AG04449 (cell line): ENCODE measurements around the gene BCL2L1.

Source experiments
- CTCF ChIA-PET: fragments of 350-600 bp; formaldehyde crosslinking; extraction: SDS; loops from one replicate; lab custom pipeline; 2021; ENCODE audit warnings: antibody characterized with exemption; lab: Yijun Ruan, JAX
- POLR2A ChIA-PET: fragments of 400-600, 350-600 bp; formaldehyde crosslinking; extraction: SDS; loops from one replicate; lab custom pipeline; 2020; ENCODE audit warnings: antibody characterized with exemption, inconsistent platforms; lab: Yijun Ruan, JAX
- DNase-seq: peaks from one replicate; pipeline ENCODE4 v3.0.0-alpha.2; 2010; ENCODE audit warnings: low read depth, low spot score
- H3K4me3 ChIP-seq: 2 replicates; pipeline ENCODE4 v1.5.1; 2011; ENCODE audit warnings: low read depth, mild to moderate bottlenecking, control low read depth, low read length
- CTCF ChIP-seq: IDR thresholded peaks from one replicate; pipeline ENCODE4 v1.5.1; 2011; ENCODE audit warnings: mild to moderate bottlenecking, moderate library complexity, low read length, control low read depth, inconsistent platforms; ENCODE audit not compliant: insufficient read depth; ENCODE audit errors: missing control alignments

Gene BCL2L1

GRCh38 chr20:31665753-31666152, 56.9 kb downstream of the BCL2L1 start:
- CTCF ChIA-PET: interaction anchor here (1.3 to 10.7 kb wide), 3 partner anchors 10 to 106 kb away, joined by 3 to 534 read pairs (median 73); partner anchors contain the start of gene BCL2L1
- DNase-seq: no peak
- POLR2A ChIA-PET: no interaction called here
- no peak for TF ChIP-seq CTCF
- no peak overlapping the region for H3K4me3 ChIP-seq

GRCh38 chr20:31664696-31665354, 57.8 kb downstream of the BCL2L1 start:
- DNase-seq: no peak
- TF ChIP-seq CTCF: no peak
- POLR2A ChIA-PET: interaction anchor here (0.9 to 3.9 kb wide), 3 partner anchors 29 to 57 kb away, joined by 4 to 42 read pairs (median 4); partner anchors contain the start of gene BCL2L1
- no peak overlapping the region for H3K4me3 ChIP-seq
- CTCF ChIA-PET: interaction anchor here (0.7 to 10.7 kb wide), 10 partner anchors 11 to 105 kb away, joined by 3 to 534 read pairs (median 3); partner anchors contain the start of gene BCL2L1

- DNase-seq: no peak
- no peak for TF ChIP-seq CTCF
- ChIA-PET CTCF (interaction anchor here (0.7 to 10.7 kb wide), 11 partner anchors 11 to 108 kb away, joined by 3 to 534 read pairs (median 3); partner anchors contain the start of gene BCL2L1), POLR2A (interaction anchor here (1.0 to 3.9 kb wide), 2 partner anchors 30 to 58 kb away, joined by 4 to 42 read pairs; partner anchors contain the start of gene BCL2L1)
- H3K4me3 ChIP-seq: no peak overlapping the region
These were observed 58.6 kb downstream of the BCL2L1 start for GRCh38 chr20:31663838-31664695.

GRCh38 chr20:31663524-31663837, 59.2 kb downstream of the BCL2L1 start:
- no peak overlapping the region for H3K4me3 ChIP-seq
- POLR2A ChIA-PET: interaction anchor here (3.9 kb wide), 1 partner anchor 58 kb away, joined by 42 read pairs; the partner anchor contains the start of gene BCL2L1
- TF ChIP-seq CTCF: no peak
- no peak for DNase-seq
- CTCF ChIA-PET: interaction anchor here (1.0 to 10.7 kb wide), 7 partner anchors 10 to 107 kb away, joined by 3 to 534 read pairs (median 3); partner anchors contain the start of gene BCL2L1

GRCh38 chr20:31662372-31662854, 60.3 kb downstream of the BCL2L1 start:
- no peak for TF ChIP-seq CTCF
- CTCF ChIA-PET: interaction anchor here (1.2 to 16.6 kb wide), 24 partner anchors 8 to 161 kb away, joined by 3 to 534 read pairs (median 16); partner anchors contain the start of gene BCL2L1
- no peak for DNase-seq
- H3K4me3 ChIP-seq: no peak overlapping the region
- POLR2A ChIA-PET: interaction anchor here (1.0 to 3.9 kb wide), 4 partner anchors 29 to 60 kb away, joined by 3 to 42 read pairs (median 4); partner anchors contain the start of gene BCL2L1
